ENCODE measurements around the gene RPL5. TPM values are rescaled to one million over a fixed set of nuclear protein-coding genes. Genes with fewer than 3 reads are reported as not detected.

The RPL5 gene
- total RNA-seq, 1 donor from 2014 or later: 787 TPM

- intact Hi-C loops (cut with micrococcal nuclease): no loop called here
These were observed 11.8 kb upstream of the RPL5 start for GRCh38 chr1:92820024-92820423.

GRCh38 chr1:92820551-92820950 lies 11.3 kb upstream of the RPL5 start:
- intact Hi-C loops (cut with micrococcal nuclease): no loop called here

- intact Hi-C loops (cut with micrococcal nuclease): no loop called here
These were observed 9.0 kb upstream of the RPL5 start for GRCh38 chr1:92822879-92823278.

- intact Hi-C loops (cut with micrococcal nuclease): no loop called here
These were observed 5.0 kb upstream of the RPL5 start for GRCh38 chr1:92826792-92827191.

- intact Hi-C loops (cut with micrococcal nuclease): loop anchor here (5.0 to 10.0 kb wide), 5 partner anchors 246 to 1073 kb away; partner anchors contain the start of genes DR1, GCLM, GFI1 and GLMN
These were observed 475 bp upstream of the RPL5 start for GRCh38 chr1:92831368-92831761.

GRCh38 chr1:92832537-92833114 lies 786 bp downstream of the RPL5 start:
- intact Hi-C loops (cut with micrococcal nuclease): loop anchor here (1.0 to 10.0 kb wide), 7 partner anchors 26 to 1072 kb away; partner anchors contain the start of genes DR1, GCLM, GFI1 and GLMN

GRCh38 chr1:92833840-92834239 lies 2.0 kb downstream of the RPL5 start:
- intact Hi-C loops (cut with micrococcal nuclease): loop anchor here (2.0 to 10.0 kb wide), 6 partner anchors 25 to 1071 kb away; partner anchors contain the start of genes DR1, GCLM, GFI1 and GLMN

- intact Hi-C loops (cut with micrococcal nuclease): loop anchor here (5.0 to 10.0 kb wide), 5 partner anchors 243 to 1070 kb away; partner anchors contain the start of genes DR1, GCLM, GFI1 and GLMN
These were observed 2.8 kb downstream of the RPL5 start for GRCh38 chr1:92834617-92835016.

- intact Hi-C loops (cut with micrococcal nuclease): loop anchor here (10.0 kb wide), 2 partner anchors 542 to 1068 kb away; partner anchors contain the start of genes GCLM, GLMN and RPAP2
These were observed 5.2 kb downstream of the RPL5 start for GRCh38 chr1:92837062-92837461.

- intact Hi-C loops (cut with micrococcal nuclease): loop anchor here (10.0 kb wide), 2 partner anchors 544 to 1066 kb away; partner anchors contain the start of genes GCLM, GLMN and RPAP2
These were observed 6.7 kb downstream of the RPL5 start for GRCh38 chr1:92838519-92838918.

- intact Hi-C loops (cut with micrococcal nuclease): loop anchor here (10.0 kb wide), 2 partner anchors 545 to 1065 kb away; partner anchors contain the start of genes GCLM, GLMN and RPAP2
These were observed 7.6 kb downstream of the RPL5 start for GRCh38 chr1:92839442-92839841.

GRCh38 chr1:92840600-92840999 lies 8.8 kb downstream of the RPL5 start:
- intact Hi-C loops (cut with micrococcal nuclease): no loop called here

GRCh38 chr1:92842082-92843045 lies 10.5 kb downstream of the RPL5 start:
- intact Hi-C loops (cut with micrococcal nuclease): no loop called here

- intact Hi-C loops (cut with micrococcal nuclease): no loop called here
These were observed 11.2 kb downstream of the RPL5 start for GRCh38 chr1:92843046-92843423.

GRCh38 chr1:92843429-92844352 lies 11.9 kb downstream of the RPL5 start:
- intact Hi-C loops (cut with micrococcal nuclease): no loop called here

GRCh38 chr1:92844439-92844838 lies 12.6 kb downstream of the RPL5 start:
- intact Hi-C loops (cut with micrococcal nuclease): no loop called here

- intact Hi-C loops (cut with micrococcal nuclease): no loop called here
These were observed 14.1 kb downstream of the RPL5 start for GRCh38 chr1:92845908-92846307.

GRCh38 chr1:92848201-92848600 lies 16.4 kb downstream of the RPL5 start:
- intact Hi-C loops (cut with micrococcal nuclease): no loop called here

- intact Hi-C loops (cut with micrococcal nuclease): no loop called here
These were observed 18.2 kb downstream of the RPL5 start for GRCh38 chr1:92850019-92850418.

GRCh38 chr1:92851729-92852128 lies 19.9 kb downstream of the RPL5 start:
- intact Hi-C loops (cut with micrococcal nuclease): no loop called here

GRCh38 chr1:92853299-92853698 lies 21.5 kb downstream of the RPL5 start:
- intact Hi-C loops (cut with micrococcal nuclease): no loop called here

All from T-helper 2 cell treated with Interferon-gamma antibody and Interleukin-4, amounts not matched to agents 100 ng/mL and 5 ng/mL, for 36 hours (primary cell).